HG03103 (cell line): Measurements from ENCODE around the gene MYOG.

ENCODE experiments used
- ATAC-seq: cut with Tn5 transposase; IDR thresholded peaks from one replicate; pipeline ENCODE4 v1.9.1; 2021; ENCODE audit warnings: low read depth; ENCODE audit not compliant: unreplicated experiment

MYOG gene

GRCh38 chr1:203091199-203091477 is 5.3 kb upstream of the MYOG start:
- no peak for ATAC-seq

- no peak for ATAC-seq
Measured at GRCh38 chr1:203090421-203091198, 4.8 kb upstream of the MYOG start.

- no peak for ATAC-seq
Measured at GRCh38 chr1:203089651-203090045, 3.8 kb upstream of the MYOG start.

- ATAC-seq, result no peak
Measured at GRCh38 chr1:203089001-203089650, 3.3 kb upstream of the MYOG start.

GRCh38 chr1:203088441-203088840 is 2.6 kb upstream of the MYOG start:
- no peak for ATAC-seq

GRCh38 chr1:203086992-203087763 is 1.4 kb upstream of the MYOG start:
- no peak for ATAC-seq

- ATAC-seq, result no peak
Measured at GRCh38 chr1:203084588-203085527, 954 bp downstream of the MYOG start.

- no peak for ATAC-seq
Measured at GRCh38 chr1:203083463-203083921, 2.3 kb downstream of the MYOG start.

- ATAC-seq, result no peak
Measured at GRCh38 chr1:203082571-203083462, 3.0 kb downstream of the MYOG start.

- ATAC-seq, result no peak
Measured at GRCh38 chr1:203082231-203082505, 3.6 kb downstream of the MYOG start.

GRCh38 chr1:203081465-203082230 is 4.2 kb downstream of the MYOG start:
- ATAC-seq, result no peak

- ATAC-seq, result no peak
Measured at GRCh38 chr1:203080456-203080855, 5.4 kb downstream of the MYOG start.

GRCh38 chr1:203078478-203078877 is 7.3 kb downstream of the MYOG start:
- no peak for ATAC-seq

GRCh38 chr1:203077956-203078355 is 7.9 kb downstream of the MYOG start:
- ATAC-seq, result no peak

- ATAC-seq, result no peak
Measured at GRCh38 chr1:203077367-203077766, 8.4 kb downstream of the MYOG start.

- ATAC-seq, result no peak
Measured at GRCh38 chr1:203076031-203076511, 9.7 kb downstream of the MYOG start.

GRCh38 chr1:203075236-203076030 is 10.4 kb downstream of the MYOG start:
- no peak for ATAC-seq

GRCh38 chr1:203074610-203075009 is 11.2 kb downstream of the MYOG start:
- ATAC-seq, result no peak
